ENCODE data around the gene NXPH3. TPM values are rescaled to one million over a fixed set of nuclear protein-coding genes. Genes with fewer than 3 reads are reported as not detected.

The NXPH3 gene
- total RNA-seq, 1 experiment from 2014 or later = not detected

GRCh38 chr17:49602783-49603182 is 27.1 kb downstream of the NXPH3 start:
- no peak overlapping the region for H3K4me3 Mint-ChIP-seq (ENCODE audit: low read depth, unreplicated experiment)
- H3K36me3 Mint-ChIP-seq (ENCODE audit: insufficient read depth, unreplicated experiment) = peaks cover 44% of the 10 kb centered on the region
- CTCF ChIA-PET = interaction anchor here (0.5 to 1.4 kb wide), 3 partner anchors 46 to 101 kb away, joined by 3 to 4 read pairs (median 4); no protein-coding TSS in a partner anchor

GRCh38 chr17:49603238-49603637 is 27.6 kb downstream of the NXPH3 start:
- TF ChIP-seq CTCF (IDR thresholded peaks at IDR 0.05; ENCODE audit: unreplicated experiment) = no peak
- H3K27me3 Mint-ChIP-seq (ENCODE audit: unreplicated experiment) = no peaks in the 10 kb centered on the region
- intact Hi-C loops (cut with micrococcal nuclease; ENCODE audit: unreplicated experiment) = no loop called here
- no peak overlapping the region for H3K27ac Mint-ChIP-seq (ENCODE audit: unreplicated experiment)
- peaks cover 44% of the 10 kb centered on the region for H3K36me3 Mint-ChIP-seq (ENCODE audit: insufficient read depth, unreplicated experiment)
- no peaks in the 10 kb centered on the region for H3K4me1 Mint-ChIP-seq (ENCODE audit: low read depth, unreplicated experiment)
- no TSS peak for BruUV-seq (replicated peaks)
- CTCF ChIA-PET = interaction anchor here (1.1 to 1.4 kb wide), 2 partner anchors 47 to 101 kb away, joined by 3 to 4 read pairs; no protein-coding TSS in a partner anchor
- DNase-seq = no peak
- H3K4me3 Mint-ChIP-seq (ENCODE audit: low read depth, unreplicated experiment) = no peak overlapping the region
- no peaks in the 10 kb centered on the region for H3K9me3 Mint-ChIP-seq (ENCODE audit: low read depth, unreplicated experiment)

More at GRCh38 chr17:49602783-49603182, 27.1 kb downstream of the NXPH3 start:
- no TSS peak for BruUV-seq (replicated peaks)
- DNase-seq = no peak
- no peaks in the 10 kb centered on the region for H3K4me1 Mint-ChIP-seq (ENCODE audit: low read depth, unreplicated experiment)
- H3K27ac Mint-ChIP-seq (ENCODE audit: unreplicated experiment) = no peak overlapping the region
- H3K9me3 Mint-ChIP-seq (ENCODE audit: low read depth, unreplicated experiment) = no peaks in the 10 kb centered on the region
- no peaks in the 10 kb centered on the region for H3K27me3 Mint-ChIP-seq (ENCODE audit: unreplicated experiment)
- intact Hi-C loops (cut with micrococcal nuclease; ENCODE audit: unreplicated experiment) = no loop called here
- no peak for TF ChIP-seq CTCF (IDR thresholded peaks at IDR 0.05; ENCODE audit: unreplicated experiment)

- peaks cover 44% of the 10 kb centered on the region for H3K36me3 Mint-ChIP-seq (ENCODE audit: insufficient read depth, unreplicated experiment)
- no peaks in the 10 kb centered on the region for H3K9me3 Mint-ChIP-seq (ENCODE audit: low read depth, unreplicated experiment)
- BruUV-seq (replicated peaks) = no TSS peak
- no peak overlapping the region for H3K27ac Mint-ChIP-seq (ENCODE audit: unreplicated experiment)
- CTCF ChIA-PET = no interaction called here
- no peak for TF ChIP-seq CTCF (IDR thresholded peaks at IDR 0.05; ENCODE audit: unreplicated experiment)
- H3K27me3 Mint-ChIP-seq (ENCODE audit: unreplicated experiment) = no peaks in the 10 kb centered on the region
- no peak for DNase-seq
- intact Hi-C loops (cut with micrococcal nuclease; ENCODE audit: unreplicated experiment) = no loop called here
- no peaks in the 10 kb centered on the region for H3K4me1 Mint-ChIP-seq (ENCODE audit: low read depth, unreplicated experiment)
- no peak overlapping the region for H3K4me3 Mint-ChIP-seq (ENCODE audit: low read depth, unreplicated experiment)
These were observed 28.0 kb downstream of the NXPH3 start for GRCh38 chr17:49603720-49604119.

- H3K36me3 Mint-ChIP-seq (ENCODE audit: insufficient read depth, unreplicated experiment) = peaks cover 44% of the 10 kb centered on the region
- H3K9me3 Mint-ChIP-seq (ENCODE audit: low read depth, unreplicated experiment) = no peaks in the 10 kb centered on the region
- H3K4me1 Mint-ChIP-seq (ENCODE audit: low read depth, unreplicated experiment) = no peaks in the 10 kb centered on the region
- no TSS peak for BruUV-seq (replicated peaks)
- no peak overlapping the region for H3K4me3 Mint-ChIP-seq (ENCODE audit: low read depth, unreplicated experiment)
- no peaks in the 10 kb centered on the region for H3K27me3 Mint-ChIP-seq (ENCODE audit: unreplicated experiment)
- DNase-seq = no peak
- intact Hi-C loops (cut with micrococcal nuclease; ENCODE audit: unreplicated experiment) = no loop called here
- no peak for TF ChIP-seq CTCF (IDR thresholded peaks at IDR 0.05; ENCODE audit: unreplicated experiment)
- no peak overlapping the region for H3K27ac Mint-ChIP-seq (ENCODE audit: unreplicated experiment)
- CTCF ChIA-PET = no interaction called here
These were observed 28.7 kb downstream of the NXPH3 start for GRCh38 chr17:49604314-49604869.

All from Calu3 (cell line).